WTC11 (cell line): ENCODE data around the gene SPAG5.

Source experiments
- NFE2L1 ChIP-seq: sonication (generic); formaldehyde crosslinking; IDR thresholded peaks from 2 replicates; pipeline ENCODE4 v1.8.1; 2023; ENCODE audit warnings: missing genetic modification reagents
- SMAD4 ChIP-seq: sonication (generic); formaldehyde crosslinking; IDR thresholded peaks from 2 replicates; pipeline ENCODE4 v1.8.0; 2022; ENCODE audit warnings: mild to moderate bottlenecking, missing genetic modification reagents
- ZNF121 ChIP-seq: sonication (generic); formaldehyde crosslinking; IDR thresholded peaks from 2 replicates; pipeline ENCODE4 v1.8.0; 2023; ENCODE audit warnings: missing genetic modification reagents
- TF ChIP-seq, protein P1 (sequence below): sonication (generic); formaldehyde crosslinking; IDR thresholded peaks from 2 replicates; pipeline ENCODE4 v1.8.1; 2023; ENCODE audit warnings: mild to moderate bottlenecking, missing genetic modification reagents, moderate library complexity
- TF ChIP-seq, protein P2 (sequence below): fragments of 200-600 bp; IDR thresholded peaks from 2 replicates; pipeline ENCODE4 v1.8.0; 2022; ENCODE audit warnings: antibody characterized with exemption
- TF ChIP-seq, protein P3 (sequence below): sonication (generic); formaldehyde crosslinking; conservative IDR thresholded peaks from 2 replicates; pipeline ENCODE4 v1.8.1; 2022; ENCODE audit warnings: mild to moderate bottlenecking, missing genetic modification reagents

DNA sequence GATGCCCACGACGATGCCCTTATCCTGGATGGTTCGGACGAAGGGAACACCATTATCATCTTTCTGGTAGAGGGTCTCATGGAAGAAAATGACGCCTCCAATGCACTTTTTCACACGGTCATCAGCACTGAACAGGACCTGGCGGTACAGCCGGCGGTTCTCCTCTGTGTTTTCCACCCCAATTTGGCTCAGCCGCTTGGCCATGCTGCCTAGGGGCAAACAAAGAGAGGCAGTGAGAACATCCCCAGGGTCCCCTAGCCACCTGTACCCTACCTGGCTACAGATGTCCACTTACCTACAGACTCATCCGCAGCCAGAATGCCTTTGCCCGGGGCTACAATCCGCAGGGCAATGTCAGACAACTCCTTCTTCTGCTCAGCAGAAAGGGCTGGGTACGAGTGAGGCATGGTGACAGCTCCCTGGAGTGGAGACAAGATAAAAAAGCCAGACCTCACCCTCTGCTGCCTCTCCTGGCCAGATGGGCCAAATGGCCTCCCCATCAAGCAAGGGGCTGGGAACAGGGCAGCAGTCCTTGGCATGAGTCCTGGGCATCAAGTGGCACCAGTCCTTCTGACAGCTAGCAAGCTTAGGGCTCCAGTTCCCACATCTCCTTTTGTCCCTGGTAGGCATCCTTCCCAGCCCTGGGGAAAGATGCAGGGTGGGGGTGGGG is 23.6 kb downstream of the SPAG5 start:
- TF ChIP-seq, protein P1, sequence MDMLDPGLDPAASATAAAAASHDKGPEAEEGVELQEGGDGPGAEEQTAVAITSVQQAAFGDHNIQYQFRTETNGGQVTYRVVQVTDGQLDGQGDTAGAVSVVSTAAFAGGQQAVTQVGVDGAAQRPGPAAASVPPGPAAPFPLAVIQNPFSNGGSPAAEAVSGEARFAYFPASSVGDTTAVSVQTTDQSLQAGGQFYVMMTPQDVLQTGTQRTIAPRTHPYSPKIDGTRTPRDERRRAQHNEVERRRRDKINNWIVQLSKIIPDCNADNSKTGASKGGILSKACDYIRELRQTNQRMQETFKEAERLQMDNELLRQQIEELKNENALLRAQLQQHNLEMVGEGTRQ (CRISPR knock-in tag) = no peak
- TF ChIP-seq, protein P2, sequence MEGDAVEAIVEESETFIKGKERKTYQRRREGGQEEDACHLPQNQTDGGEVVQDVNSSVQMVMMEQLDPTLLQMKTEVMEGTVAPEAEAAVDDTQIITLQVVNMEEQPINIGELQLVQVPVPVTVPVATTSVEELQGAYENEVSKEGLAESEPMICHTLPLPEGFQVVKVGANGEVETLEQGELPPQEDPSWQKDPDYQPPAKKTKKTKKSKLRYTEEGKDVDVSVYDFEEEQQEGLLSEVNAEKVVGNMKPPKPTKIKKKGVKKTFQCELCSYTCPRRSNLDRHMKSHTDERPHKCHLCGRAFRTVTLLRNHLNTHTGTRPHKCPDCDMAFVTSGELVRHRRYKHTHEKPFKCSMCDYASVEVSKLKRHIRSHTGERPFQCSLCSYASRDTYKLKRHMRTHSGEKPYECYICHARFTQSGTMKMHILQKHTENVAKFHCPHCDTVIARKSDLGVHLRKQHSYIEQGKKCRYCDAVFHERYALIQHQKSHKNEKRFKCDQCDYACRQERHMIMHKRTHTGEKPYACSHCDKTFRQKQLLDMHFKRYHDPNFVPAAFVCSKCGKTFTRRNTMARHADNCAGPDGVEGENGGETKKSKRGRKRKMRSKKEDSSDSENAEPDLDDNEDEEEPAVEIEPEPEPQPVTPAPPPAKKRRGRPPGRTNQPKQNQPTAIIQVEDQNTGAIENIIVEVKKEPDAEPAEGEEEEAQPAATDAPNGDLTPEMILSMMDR = no peak
- TF ChIP-seq SMAD4 (CRISPR knock-in tag) (no peak), ZNF121 (CRISPR knock-in tag) (no peak), NFE2L1 (no peak)
- TF ChIP-seq, protein P3, sequence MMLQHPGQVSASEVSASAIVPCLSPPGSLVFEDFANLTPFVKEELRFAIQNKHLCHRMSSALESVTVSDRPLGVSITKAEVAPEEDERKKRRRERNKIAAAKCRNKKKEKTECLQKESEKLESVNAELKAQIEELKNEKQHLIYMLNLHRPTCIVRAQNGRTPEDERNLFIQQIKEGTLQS (CRISPR knock-in tag) = no peak
